PC-9 (cell line): Measurements from ENCODE around the gene SETDB2. TPM values are rescaled to one million over a fixed set of nuclear protein-coding genes. Genes with fewer than 3 reads are reported as not detected.

Source experiments
- BruUV-seq: library from RNA; stranded (reverse); fragments of 400-500 nt; replicated peaks from 2 replicates; lab custom pipeline; 2021; lab: Mats Ljungman, UMichigan
- CTCF ChIA-PET: fragments of 300-600 bp; sonication (Branson Sonifier 250); formaldehyde crosslinking; loops from one replicate; lab custom pipeline; 2022; ENCODE audit warnings: antibody characterized with exemption; lab: Charles Lee
- POLR2A ChIA-PET: fragments of 300-600 bp; sonication (Branson Sonifier 250); formaldehyde crosslinking; loops from one replicate; lab custom pipeline; 2022; ENCODE audit warnings: antibody characterized with exemption; ENCODE audit not compliant: unreplicated experiment; lab: Charles Lee
- DNase-seq, 2 experiments: peaks; one replicate each; pipeline versions ENCODE4 v3.0.0 to v3.0.0-alpha.2; 2015 to 2022; ENCODE audit warnings: mixed read lengths in 1 of 2
- H2AFZ ChIP-seq: fragments of 200-600 bp; sonication (generic); 2 replicates; pipeline ENCODE4 v1.8.1; 2017; ENCODE audit warnings: antibody characterized with exemption
- H3F3A ChIP-seq: fragments of 200-600 bp; sonication (generic); 2 replicates; pipeline ENCODE4 v1.8.1; 2017; ENCODE audit warnings: antibody characterized with exemption, mild to moderate bottlenecking, low read depth; ENCODE audit not compliant: insufficient read depth
- H3K27ac ChIP-seq: fragments of 200-600 bp; sonication (generic); 2 replicates; pipeline ENCODE4 v1.6.1; 2016; ENCODE audit warnings: mixed run types
- H3K27me3 ChIP-seq: fragments of 200-600 bp; sonication (generic); 2 replicates; pipeline ENCODE4 v1.6.1; 2016; ENCODE audit warnings: low read depth, mixed run types; ENCODE audit not compliant: insufficient read depth
- H3K36me3 ChIP-seq: fragments of 200-600 bp; sonication (generic); 2 replicates; pipeline ENCODE4 v1.6.1; 2016; ENCODE audit warnings: low read depth, mixed run types
- H3K4me1 ChIP-seq: fragments of 200-600 bp; sonication (generic); replicated peaks from 2 replicates; pipeline ENCODE4 v1.6.1; 2016; ENCODE audit warnings: mixed run types; ENCODE audit not compliant: insufficient read depth
- H3K4me2 ChIP-seq: fragments of 200-600 bp; sonication (generic); 2 replicates; pipeline ENCODE4 v1.6.1; 2017; ENCODE audit warnings: mixed run types
- H3K4me3 ChIP-seq: fragments of 200-600 bp; sonication (generic); 2 replicates; pipeline ENCODE4 v1.6.1; 2016; ENCODE audit warnings: mixed run types
- H3K79me2 ChIP-seq: fragments of 200-600 bp; sonication (generic); 2 replicates; pipeline ENCODE4 v1.6.1; 2017; ENCODE audit warnings: low read depth, mixed run types
- H3K9me2 ChIP-seq: fragments of 200-600 bp; sonication (generic); 2 replicates; pipeline ENCODE4 v1.8.1; 2017; ENCODE audit warnings: mild to moderate bottlenecking; ENCODE audit not compliant: insufficient read depth
- H3K9me3 ChIP-seq: fragments of 200-600 bp; sonication (generic); 2 replicates; pipeline ENCODE4 v1.8.1; 2016; ENCODE audit warnings: low read depth; ENCODE audit not compliant: insufficient read depth
- H4K20me1 ChIP-seq: fragments of 200-600 bp; sonication (generic); 2 replicates; pipeline ENCODE4 v1.8.1; 2017; ENCODE audit not compliant: insufficient read depth
- EZH2 ChIP-seq: fragments of 200-600 bp; sonication (generic); IDR thresholded peaks from 2 replicates; pipeline ENCODE4 v1.8.0; 2017; ENCODE audit warnings: antibody characterized with exemption, low read depth
- intact Hi-C: fragments of 100-400 bp; cut with micrococcal nuclease; formaldehyde crosslinking; loops from one replicate; pipeline ENCODE4 v1.10.0; 2022; ENCODE audit not compliant: unreplicated experiment
- total RNA-seq: library from RNA; stranded (reverse); gene quantifications from 2 replicates; pipeline ENCODE4 v1.2.3, GENCODE V29; 2021
- TF ChIP-seq, protein P1 (sequence below): fragments of 200-600 bp; sonication (generic); conservative IDR thresholded peaks from 2 replicates; pipeline ENCODE4 v1.6.1; 2017; ENCODE audit warnings: mixed run types, antibody characterized with exemption, mild to moderate bottlenecking, moderate library complexity

The SETDB2 gene
- total RNA-seq, 1 experiment from 2014 or later: 6.9 TPM

DNA sequence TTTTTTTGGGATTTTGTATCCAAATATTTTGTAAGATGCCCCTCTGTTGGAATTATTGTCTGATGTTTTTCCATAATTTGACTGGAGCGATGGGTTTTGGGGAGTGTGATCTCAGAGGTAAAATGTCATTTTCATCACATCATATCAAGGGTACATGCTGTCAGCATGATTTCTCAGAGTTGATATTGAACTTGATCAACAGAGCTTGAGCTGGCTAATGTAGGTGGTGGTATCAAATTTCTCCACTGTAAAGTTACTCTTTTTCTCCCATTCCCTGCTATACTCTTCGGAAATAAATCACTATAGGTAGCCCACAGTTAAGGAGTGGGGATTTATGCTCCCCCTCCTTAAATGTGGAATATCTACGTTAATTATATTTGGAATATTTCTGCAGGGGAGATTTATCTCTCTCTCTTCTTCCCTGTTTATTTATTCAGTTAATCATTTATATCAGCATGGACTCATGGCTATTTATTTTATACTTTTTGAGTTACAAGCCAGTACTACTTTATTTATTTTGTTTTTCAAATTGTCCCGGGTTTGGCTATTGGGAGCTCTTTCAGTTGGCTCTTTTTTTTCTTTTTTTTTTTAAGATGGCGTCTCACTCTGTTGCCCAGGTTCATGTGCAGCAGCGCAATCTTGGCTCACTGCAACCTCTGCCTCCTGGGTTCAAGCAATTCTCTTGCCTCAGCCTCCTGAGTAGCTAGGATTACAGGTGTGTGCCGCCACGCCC, 8.8 kb downstream of the SETDB2 start:
- Histone ChIP-seq H3K4me1 (no peaks in the 10 kb centered on the region), H3K79me2 (0 out of 2 replicates have a peak, but pooled peaks cover 6% of the 10 kb centered on the region), H4K20me1 (no peaks in the 10 kb centered on the region), H3F3A (no peaks in the 10 kb centered on the region), H3K27me3 (no peaks in the 10 kb centered on the region), H3K27ac (no peak overlapping the region), H3K9me2 (no peaks in the 10 kb centered on the region), H3K4me2 (no peak overlapping the region), H3K36me3 (0 out of 2 replicates have a peak, but pooled peaks cover 4% of the 10 kb centered on the region), H2AFZ (no peak overlapping the region), H3K4me3 (no peak overlapping the region), H3K9me3 (no peaks in the 10 kb centered on the region)
- DNase-seq: no peak
- no TSS peak for BruUV-seq
- TF ChIP-seq EZH2: no peak
- TF ChIP-seq, protein P1, sequence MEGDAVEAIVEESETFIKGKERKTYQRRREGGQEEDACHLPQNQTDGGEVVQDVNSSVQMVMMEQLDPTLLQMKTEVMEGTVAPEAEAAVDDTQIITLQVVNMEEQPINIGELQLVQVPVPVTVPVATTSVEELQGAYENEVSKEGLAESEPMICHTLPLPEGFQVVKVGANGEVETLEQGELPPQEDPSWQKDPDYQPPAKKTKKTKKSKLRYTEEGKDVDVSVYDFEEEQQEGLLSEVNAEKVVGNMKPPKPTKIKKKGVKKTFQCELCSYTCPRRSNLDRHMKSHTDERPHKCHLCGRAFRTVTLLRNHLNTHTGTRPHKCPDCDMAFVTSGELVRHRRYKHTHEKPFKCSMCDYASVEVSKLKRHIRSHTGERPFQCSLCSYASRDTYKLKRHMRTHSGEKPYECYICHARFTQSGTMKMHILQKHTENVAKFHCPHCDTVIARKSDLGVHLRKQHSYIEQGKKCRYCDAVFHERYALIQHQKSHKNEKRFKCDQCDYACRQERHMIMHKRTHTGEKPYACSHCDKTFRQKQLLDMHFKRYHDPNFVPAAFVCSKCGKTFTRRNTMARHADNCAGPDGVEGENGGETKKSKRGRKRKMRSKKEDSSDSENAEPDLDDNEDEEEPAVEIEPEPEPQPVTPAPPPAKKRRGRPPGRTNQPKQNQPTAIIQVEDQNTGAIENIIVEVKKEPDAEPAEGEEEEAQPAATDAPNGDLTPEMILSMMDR: no peak
- intact Hi-C loops: no loop called here
- ChIA-PET CTCF (no interaction called here), POLR2A (no interaction called here)

DNA sequence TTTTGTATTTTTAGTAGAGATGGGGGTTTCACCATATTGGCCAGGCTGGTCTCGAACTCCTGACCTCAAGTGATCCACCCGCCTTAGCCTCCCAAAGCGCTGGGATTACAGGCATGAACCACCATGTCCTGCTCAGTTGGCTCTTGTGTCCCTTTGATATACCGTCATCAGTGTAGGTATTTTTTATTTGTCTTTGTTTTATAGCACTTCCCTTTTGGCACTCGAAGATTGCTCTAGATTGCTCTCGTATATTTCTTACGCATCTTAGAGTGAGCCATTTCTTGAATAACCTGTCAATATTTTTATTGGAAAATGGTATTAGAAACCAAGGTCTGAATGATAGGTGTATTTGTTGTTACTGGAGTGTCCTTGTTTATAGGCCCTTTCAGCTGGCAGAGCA, 9.4 kb downstream of the SETDB2 start:
- H2AFZ ChIP-seq: no peak overlapping the region
- no peaks in the 10 kb centered on the region for H4K20me1 ChIP-seq
- H3K27me3 ChIP-seq: no peaks in the 10 kb centered on the region
- ChIA-PET CTCF (no interaction called here), POLR2A (no interaction called here)
- H3K4me1 ChIP-seq: no peaks in the 10 kb centered on the region
- H3K9me3 ChIP-seq: no peaks in the 10 kb centered on the region
- 0 out of 2 replicates have a peak, but pooled peaks cover 4% of the 10 kb centered on the region for H3K36me3 ChIP-seq
- no TSS peak for BruUV-seq
- no peaks in the 10 kb centered on the region for H3F3A ChIP-seq
- no peak for DNase-seq
- no peaks in the 10 kb centered on the region for H3K79me2 ChIP-seq
- intact Hi-C loops: no loop called here
- no peak for TF ChIP-seq EZH2
- TF ChIP-seq, protein P1: no peak
- H3K27ac ChIP-seq: no peak overlapping the region
- H3K9me2 ChIP-seq: no peaks in the 10 kb centered on the region
- H3K4me2 ChIP-seq: no peak overlapping the region
- no peak overlapping the region for H3K4me3 ChIP-seq

DNA sequence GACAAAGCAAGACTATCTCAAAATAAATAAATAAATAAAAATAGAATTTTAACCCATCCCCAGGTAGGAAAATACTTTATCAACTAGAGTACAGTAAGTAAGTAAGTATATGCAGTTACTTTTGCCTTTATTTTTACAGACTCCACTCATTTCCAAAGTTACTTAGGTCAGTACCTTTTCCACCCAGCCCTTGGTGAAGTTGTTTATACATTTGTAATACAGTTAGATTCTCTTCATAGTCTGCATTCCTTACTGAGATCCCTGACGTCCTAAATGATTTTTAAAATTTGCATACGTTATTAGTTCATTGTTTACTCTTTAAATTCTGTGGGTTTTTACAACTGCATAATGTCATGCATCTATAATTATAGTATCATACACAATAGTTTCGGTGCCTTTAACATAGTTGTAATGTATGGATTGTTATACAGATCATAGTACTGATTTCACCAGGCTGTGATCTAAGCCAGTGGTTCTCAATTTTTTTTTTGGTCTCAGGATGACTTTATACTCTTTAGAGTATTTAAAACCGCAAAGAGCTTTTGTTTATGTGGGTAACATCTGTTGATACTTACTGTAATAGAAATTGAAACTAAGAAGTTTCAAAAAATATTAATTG, 10.4 kb downstream of the SETDB2 start:
- ChIA-PET CTCF (no interaction called here), POLR2A (no interaction called here)
- Histone ChIP-seq H3K36me3 (0 out of 2 replicates have a peak, but pooled peaks cover 4% of the 10 kb centered on the region), H3K9me3 (no peaks in the 10 kb centered on the region), H2AFZ (no peak overlapping the region), H3K4me3 (no peak overlapping the region), H3K27me3 (no peaks in the 10 kb centered on the region), H3K27ac (no peak overlapping the region), H4K20me1 (no peaks in the 10 kb centered on the region), H3K4me2 (no peak overlapping the region), H3K4me1 (no peaks in the 10 kb centered on the region), H3K79me2 (no peaks in the 10 kb centered on the region), H3K9me2 (no peaks in the 10 kb centered on the region), H3F3A (no peaks in the 10 kb centered on the region)
- intact Hi-C loops: no loop called here
- DNase-seq: no peak
- no TSS peak for BruUV-seq
- TF ChIP-seq, protein P1: no peak
- no peak for TF ChIP-seq EZH2
